ENCODE data around the gene BET1. TPM values are rescaled to one million over a fixed set of nuclear protein-coding genes. Genes with fewer than 3 reads are reported as not detected.

Gene BET1
- total RNA-seq, 1 donor from 2014 or later, result 28.5 TPM

DNA sequence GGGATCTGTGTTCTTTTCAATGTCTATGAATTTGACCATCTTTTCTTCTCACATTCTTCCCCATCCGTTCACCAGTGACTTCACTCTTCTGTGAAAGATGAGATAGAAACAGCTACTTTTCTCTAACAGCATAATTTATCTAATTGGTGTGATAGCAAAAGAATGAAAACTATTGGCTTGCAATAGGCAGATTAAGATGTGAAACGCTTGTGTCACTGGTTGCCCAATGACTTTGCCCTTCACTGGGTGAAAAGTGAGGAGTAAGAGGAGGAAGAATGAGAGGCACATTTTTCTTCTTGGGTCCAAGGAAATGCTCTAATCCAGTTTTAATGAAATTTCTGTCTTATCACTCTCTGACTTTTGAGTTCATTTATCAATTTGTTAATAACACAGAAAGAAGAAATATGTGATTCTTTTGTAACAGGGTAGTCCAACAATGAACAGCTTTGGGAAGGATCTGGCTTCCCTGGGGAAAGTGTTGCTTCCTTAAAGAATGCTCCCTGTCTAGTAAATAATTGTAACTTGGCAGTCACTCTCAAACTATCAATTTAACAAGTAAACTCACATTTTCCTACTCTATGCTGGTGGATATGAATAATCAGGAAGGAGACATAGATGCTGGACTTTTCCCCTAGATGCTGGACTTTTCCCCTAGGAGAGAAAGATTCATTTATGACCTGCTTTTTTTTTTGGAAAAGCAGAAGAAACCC lies 35.1 kb downstream of the BET1 start:
- Mint-ChIP-seq H3K4me3 (no peak overlapping the region), H3K9me3 (peaks cover 4% of the 10 kb centered on the region), H3K4me1 (peaks cover 9% of the 10 kb centered on the region), H3K27ac (no peak overlapping the region), H3K36me3 (no peaks in the 10 kb centered on the region), H3K27me3 (ENCODE audit: low read depth) (no peaks in the 10 kb centered on the region)
- TF ChIP-seq, protein P1, sequence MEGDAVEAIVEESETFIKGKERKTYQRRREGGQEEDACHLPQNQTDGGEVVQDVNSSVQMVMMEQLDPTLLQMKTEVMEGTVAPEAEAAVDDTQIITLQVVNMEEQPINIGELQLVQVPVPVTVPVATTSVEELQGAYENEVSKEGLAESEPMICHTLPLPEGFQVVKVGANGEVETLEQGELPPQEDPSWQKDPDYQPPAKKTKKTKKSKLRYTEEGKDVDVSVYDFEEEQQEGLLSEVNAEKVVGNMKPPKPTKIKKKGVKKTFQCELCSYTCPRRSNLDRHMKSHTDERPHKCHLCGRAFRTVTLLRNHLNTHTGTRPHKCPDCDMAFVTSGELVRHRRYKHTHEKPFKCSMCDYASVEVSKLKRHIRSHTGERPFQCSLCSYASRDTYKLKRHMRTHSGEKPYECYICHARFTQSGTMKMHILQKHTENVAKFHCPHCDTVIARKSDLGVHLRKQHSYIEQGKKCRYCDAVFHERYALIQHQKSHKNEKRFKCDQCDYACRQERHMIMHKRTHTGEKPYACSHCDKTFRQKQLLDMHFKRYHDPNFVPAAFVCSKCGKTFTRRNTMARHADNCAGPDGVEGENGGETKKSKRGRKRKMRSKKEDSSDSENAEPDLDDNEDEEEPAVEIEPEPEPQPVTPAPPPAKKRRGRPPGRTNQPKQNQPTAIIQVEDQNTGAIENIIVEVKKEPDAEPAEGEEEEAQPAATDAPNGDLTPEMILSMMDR (IDR thresholded peaks at IDR 0.05; ENCODE audit: unreplicated experiment), result no peak
- no peak for DNase-seq (ENCODE audit: low spot score in 2 of 2, unreplicated experiment in 2 of 2)

DNA sequence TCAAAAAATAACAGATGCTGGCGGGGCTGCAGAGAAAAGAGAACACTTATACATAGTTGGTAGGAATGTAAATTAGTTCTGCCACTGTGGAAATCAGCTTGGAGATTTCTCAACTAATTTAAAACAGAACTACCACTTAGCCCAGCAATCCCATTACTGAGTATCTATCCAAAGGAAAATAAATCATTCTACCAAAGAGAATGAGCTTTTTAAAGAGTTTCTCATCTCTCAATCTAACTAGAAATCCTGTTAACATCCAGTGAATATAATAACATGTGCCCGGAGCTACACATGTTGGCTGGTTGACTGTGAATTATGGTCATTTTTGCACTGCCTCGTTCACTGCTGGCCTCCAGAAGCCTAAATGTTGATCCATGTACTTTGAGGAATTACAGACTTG lies 39.3 kb downstream of the BET1 start:
- H3K9me3 Mint-ChIP-seq, result peaks cover 4% of the 10 kb centered on the region
- no peaks in the 10 kb centered on the region for H3K27me3 Mint-ChIP-seq (ENCODE audit: low read depth)

DNA sequence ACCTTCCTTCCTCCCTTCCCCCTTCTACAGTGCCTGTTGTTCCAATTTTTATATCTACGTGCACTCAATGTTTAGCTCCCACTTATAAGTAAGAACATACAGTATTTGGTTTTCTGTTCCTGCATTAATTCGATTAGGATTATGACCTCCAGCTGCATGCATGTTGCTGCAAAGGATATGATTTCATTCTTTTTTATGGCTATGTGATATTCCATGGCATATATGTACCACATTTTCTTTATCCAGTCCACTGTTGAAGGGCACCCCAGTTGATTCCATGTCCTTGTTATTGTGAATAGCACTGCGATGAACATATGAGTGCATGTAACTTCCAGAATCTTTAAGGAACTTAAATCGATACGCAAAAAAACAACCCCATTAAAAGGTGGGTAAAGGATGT lies 39.9 kb downstream of the BET1 start:
- Mint-ChIP-seq H3K27ac (no peak overlapping the region), H3K36me3 (no peaks in the 10 kb centered on the region), H3K27me3 (ENCODE audit: low read depth) (no peaks in the 10 kb centered on the region), H3K4me3 (no peak overlapping the region), H3K4me1 (peaks cover 7% of the 10 kb centered on the region), H3K9me3 (peaks cover 4% of the 10 kb centered on the region)
- DNase-seq (ENCODE audit: low spot score in 2 of 2, unreplicated experiment in 2 of 2), result no peak
- TF ChIP-seq, protein P1 (IDR thresholded peaks at IDR 0.05; ENCODE audit: unreplicated experiment), result no peak

More for the DNA sequence above, 39.3 kb downstream of the BET1 start:
- TF ChIP-seq, protein P1 (IDR thresholded peaks at IDR 0.05; ENCODE audit: unreplicated experiment), result no peak
- Mint-ChIP-seq H3K4me3 (no peak overlapping the region), H3K4me1 (peaks cover 9% of the 10 kb centered on the region), H3K36me3 (no peaks in the 10 kb centered on the region), H3K27ac (no peak overlapping the region)
- no peak for DNase-seq (ENCODE audit: low spot score in 2 of 2, unreplicated experiment in 2 of 2)

DNA sequence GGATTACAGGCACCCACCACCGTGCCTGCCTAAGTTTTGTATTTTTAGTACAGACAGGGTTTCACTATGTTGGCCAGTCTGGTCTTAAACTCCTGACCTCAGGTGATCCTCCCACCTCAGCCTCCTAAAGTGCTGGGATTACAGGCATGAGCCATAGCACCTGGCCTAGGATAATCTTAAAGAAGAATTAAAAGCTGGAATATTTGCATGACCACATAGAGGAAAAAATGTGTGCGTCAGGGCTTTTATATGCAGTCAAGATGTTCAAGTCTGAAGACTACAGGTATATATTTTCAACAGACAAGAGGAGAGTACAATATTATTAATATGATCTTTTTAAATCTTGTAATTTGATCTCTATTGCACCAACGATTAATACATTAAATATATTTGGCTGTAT lies 43.2 kb downstream of the BET1 start:
- no peak for DNase-seq (ENCODE audit: low spot score in 2 of 2, unreplicated experiment in 2 of 2)
- no peaks in the 10 kb centered on the region for H3K36me3 Mint-ChIP-seq
- H3K4me3 Mint-ChIP-seq, result no peak overlapping the region
- no peak overlapping the region for H3K27ac Mint-ChIP-seq
- TF ChIP-seq, protein P1 (IDR thresholded peaks at IDR 0.05; ENCODE audit: unreplicated experiment), result no peak
- H3K27me3 Mint-ChIP-seq (ENCODE audit: low read depth), result no peaks in the 10 kb centered on the region
- peaks cover 4% of the 10 kb centered on the region for H3K9me3 Mint-ChIP-seq
- H3K4me1 Mint-ChIP-seq, result peaks cover 2% of the 10 kb centered on the region

DNA sequence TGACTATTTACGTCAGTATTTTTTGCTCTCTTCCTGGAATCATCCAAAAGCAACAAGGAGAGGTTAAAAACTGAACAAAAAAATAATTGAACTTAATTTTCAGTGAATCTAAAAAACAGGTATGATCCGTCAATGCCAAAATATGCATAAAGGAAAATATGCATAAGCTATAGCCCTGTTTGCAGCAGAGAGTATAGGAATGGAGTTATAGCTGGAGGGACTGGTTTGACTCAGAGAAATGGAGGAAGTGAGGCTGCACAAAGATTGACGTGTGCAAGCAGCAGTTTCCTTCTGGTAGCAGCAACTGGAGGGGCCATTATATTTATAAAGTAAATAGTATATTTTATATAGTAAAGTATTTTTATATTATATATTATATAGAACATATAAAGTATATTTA lies 45.5 kb downstream of the BET1 start:
- H3K4me3 Mint-ChIP-seq, result no peak overlapping the region
- TF ChIP-seq, protein P1 (IDR thresholded peaks at IDR 0.05; ENCODE audit: unreplicated experiment), result no peak
- no peak overlapping the region for H3K27ac Mint-ChIP-seq
- H3K36me3 Mint-ChIP-seq, result no peaks in the 10 kb centered on the region
- H3K27me3 Mint-ChIP-seq (ENCODE audit: low read depth), result no peaks in the 10 kb centered on the region
- DNase-seq (ENCODE audit: low spot score in 2 of 2, unreplicated experiment in 2 of 2), result no peak
- H3K9me3 Mint-ChIP-seq, result no peaks in the 10 kb centered on the region
- no peaks in the 10 kb centered on the region for H3K4me1 Mint-ChIP-seq

All from mesothelial cell of epicardium (in vitro differentiated cells).